HG02571 (cell line): ENCODE measurements around the gene LONRF2.
"Not testable (repeated sequence)": the region's sequence is repeated elsewhere in the genome, so short reads cannot be mapped to it uniquely, and the experiment has no call there.

ENCODE experiments used
- ATAC-seq: cut with Tn5 transposase; IDR thresholded peaks from one replicate; pipeline ENCODE4 v1.9.1; 2021; ENCODE audit warnings: mild to moderate bottlenecking, moderate library complexity; ENCODE audit not compliant: unreplicated experiment

The LONRF2 gene

GRCh38 chr2:100256416-100256815 lies 65.9 kb downstream of the LONRF2 start:
- no peak for ATAC-seq

- ATAC-seq: no peak
These were observed 67.6 kb downstream of the LONRF2 start for GRCh38 chr2:100254646-100255210.

GRCh38 chr2:100253786-100254185 lies 68.5 kb downstream of the LONRF2 start:
- ATAC-seq: no peak

DNA sequence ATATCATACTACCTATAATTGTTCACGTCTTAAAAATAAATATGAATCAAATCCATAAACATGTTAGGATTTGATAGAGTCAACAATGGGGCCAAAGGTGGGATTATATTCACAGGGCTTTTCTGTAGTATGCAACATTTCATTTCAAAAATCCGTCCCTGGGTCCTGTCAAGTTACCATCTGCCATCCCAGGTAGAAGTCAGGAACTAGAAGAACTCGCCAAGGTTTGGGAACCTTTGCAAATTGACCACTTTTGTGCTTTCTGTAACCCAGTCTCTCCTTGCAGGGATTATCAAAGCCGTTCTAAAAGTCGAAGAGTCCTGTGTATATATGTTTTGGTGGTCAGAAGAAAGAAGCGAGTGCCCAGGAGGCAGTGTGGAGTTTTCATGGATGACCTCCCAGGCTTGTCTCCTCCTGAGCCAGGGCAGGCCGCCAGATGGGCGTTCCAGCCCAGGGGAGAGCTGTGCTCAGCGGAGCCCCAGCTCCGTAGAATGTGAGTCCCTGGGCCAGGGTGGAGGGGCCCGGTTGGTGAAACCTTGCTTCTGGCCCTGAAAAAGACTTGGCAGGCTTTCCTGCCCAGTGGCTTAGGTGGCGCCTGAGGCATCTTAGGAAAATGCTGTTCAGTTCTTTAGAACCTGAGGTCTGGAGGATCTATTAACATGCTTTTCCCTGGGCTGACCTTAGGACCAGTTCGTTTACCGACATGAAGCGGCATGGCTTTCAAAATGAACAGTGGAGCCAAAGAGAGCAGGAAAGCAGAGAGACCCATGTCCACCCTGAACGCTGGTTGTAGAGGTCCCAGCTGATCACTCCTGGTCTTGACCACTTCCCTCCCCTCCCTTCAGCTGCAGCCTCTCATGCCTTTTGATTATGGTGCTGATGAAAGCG lies 69.2 kb downstream of the LONRF2 start:
- no peak for ATAC-seq

- no peak for ATAC-seq
These were observed 71.7 kb downstream of the LONRF2 start for GRCh38 chr2:100250645-100251044.

DNA sequence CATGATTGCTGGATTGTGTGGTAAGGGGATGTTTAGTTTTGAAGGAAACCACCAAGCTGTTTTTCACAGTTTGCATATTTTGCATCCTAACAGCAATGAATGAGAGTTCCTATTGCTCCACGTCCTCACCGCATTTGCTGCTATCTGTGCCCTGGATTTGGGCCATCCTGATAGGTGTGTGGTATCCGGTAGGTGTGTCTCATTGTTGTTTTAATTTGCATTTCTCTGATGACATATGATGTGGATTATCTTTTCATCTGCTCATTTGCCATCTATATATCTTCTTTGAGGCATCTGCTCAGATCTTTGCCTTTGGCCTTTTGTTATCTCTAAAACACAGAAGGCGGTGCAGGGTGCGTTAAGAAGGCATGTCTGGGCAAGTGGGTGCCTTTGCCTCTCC lies 73.3 kb downstream of the LONRF2 start:
- no peak for ATAC-seq

GRCh38 chr2:100248556-100248955 lies 73.7 kb downstream of the LONRF2 start:
- ATAC-seq: not testable (repeated sequence)

DNA sequence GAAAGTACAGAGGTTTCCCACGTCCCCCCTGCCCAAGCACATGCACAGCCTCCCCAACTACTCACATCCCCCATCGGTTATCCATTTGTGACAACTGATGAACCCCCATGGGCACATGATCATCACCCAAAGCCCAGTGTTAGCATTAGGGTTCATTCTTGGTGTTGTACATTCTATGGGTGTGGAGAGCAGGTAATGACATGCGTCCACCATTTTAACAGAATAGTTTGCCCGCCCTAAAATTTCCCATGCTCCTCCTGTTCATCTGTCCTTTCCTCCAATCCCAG lies 74.3 kb downstream of the LONRF2 start:
- no peak for ATAC-seq

DNA sequence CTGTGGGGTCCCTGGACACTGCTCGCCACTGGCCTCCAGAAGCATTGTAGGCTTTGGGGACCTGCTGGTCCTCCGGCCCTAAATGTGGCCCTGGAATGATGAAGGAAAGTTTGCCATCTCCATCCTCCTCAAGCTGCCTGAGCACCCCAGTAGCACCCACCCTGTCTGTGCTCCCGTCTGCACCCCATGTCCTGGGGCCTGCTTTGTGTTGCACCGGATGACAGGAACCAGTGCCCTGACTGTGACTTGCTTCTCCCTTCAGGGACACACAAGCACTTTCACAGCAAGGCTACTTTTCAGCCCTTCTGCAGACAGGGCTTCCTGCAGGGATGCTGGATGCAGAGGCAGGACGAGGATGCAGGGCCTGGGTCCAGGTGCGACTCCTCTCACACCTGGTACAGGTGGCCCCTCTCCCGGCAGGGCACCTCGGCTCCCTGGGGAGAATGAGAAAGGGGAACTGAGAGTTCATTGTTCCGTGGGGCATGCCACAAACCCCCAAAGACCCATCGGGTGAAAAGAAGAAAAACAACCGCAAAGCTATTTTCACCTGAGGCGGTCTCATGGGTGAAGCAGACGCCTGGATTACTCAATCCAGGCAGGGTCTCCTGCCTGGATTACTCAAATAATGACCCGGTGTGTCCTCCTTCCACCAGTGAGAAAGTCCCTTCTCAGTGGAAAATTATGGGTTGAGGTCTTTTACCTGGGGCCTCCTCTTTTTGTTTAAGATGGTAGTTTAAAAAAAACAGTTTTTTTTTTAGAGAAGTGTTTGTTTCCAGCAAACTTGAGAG lies 74.9 kb downstream of the LONRF2 start:
- peak; percentile 57 for ATAC-seq

GRCh38 chr2:100246163-100247145 lies 75.8 kb downstream of the LONRF2 start:
- no peak for ATAC-seq

DNA sequence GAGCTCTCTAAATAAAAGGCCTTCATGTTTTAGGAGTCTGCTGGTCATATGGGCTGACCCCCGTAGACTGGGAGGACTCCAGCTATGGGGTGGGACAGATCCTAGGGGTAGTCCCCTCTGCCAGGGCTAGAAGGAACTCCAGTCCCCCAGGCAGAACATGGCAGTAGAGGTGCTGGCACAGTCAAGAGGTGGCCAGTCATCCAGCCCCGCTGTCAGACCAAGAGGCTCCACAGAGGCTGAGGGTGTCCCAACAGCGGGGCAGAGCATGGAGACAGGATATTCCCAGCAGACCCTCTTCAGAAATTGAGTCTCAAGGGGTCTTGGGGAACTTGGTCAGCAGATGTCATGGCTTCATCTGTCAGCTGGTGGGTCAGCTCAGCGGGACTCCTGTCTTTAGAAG lies 76.6 kb downstream of the LONRF2 start:
- no peak for ATAC-seq

DNA sequence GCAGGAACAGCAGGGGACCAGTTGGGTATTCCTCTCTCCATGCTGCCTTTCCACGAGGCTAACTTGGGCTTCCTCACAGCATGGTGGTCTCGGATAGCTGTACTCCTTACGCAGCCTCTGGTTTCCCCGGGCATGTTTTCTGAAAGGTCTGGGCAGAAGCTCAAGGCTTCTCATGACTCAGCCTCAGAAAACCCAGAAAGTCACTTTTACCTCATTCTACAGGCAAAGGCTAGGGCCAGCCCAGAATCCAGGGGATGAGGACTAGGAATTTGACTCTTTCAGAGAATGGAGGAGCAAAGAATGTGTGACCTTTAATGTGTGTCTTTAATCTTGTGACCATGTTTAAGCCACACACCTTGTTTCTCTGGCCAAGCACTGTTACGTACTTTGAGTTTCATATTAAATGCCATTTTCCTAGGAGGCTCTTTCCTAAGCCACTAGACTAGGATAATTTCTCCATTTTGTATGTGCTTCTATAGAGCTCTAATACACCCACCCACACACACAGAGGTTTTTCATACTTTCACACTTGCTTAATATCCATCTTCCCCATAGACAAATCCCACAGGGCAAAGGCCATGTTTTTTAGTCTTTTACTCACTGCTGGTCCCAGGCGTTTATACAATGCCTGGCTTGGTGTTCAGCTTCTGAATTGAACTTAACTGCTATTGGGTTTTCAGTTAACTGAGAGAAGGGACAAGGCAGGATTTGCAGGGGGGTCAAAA lies 77.3 kb downstream of the LONRF2 start:
- ATAC-seq: no peak

DNA sequence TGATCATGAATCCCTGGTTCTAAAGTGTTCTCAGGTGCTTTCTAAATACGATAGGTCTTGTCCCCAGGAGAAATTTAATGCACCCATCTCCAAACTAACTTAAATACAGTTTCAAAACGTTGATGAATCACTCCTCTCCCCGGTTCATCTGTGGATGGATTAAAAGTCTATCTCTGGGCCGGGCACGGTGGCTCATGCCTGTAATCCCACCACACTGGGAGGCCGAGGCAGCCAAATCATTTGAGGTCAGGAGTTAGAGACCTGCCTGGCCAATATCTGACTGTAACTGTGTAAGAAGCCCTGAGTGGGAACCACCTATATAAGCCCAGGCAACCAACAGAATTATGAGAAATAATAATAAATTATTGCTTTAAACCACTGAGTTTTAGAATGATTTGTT lies 78.7 kb downstream of the LONRF2 start:
- ATAC-seq: no peak

DNA sequence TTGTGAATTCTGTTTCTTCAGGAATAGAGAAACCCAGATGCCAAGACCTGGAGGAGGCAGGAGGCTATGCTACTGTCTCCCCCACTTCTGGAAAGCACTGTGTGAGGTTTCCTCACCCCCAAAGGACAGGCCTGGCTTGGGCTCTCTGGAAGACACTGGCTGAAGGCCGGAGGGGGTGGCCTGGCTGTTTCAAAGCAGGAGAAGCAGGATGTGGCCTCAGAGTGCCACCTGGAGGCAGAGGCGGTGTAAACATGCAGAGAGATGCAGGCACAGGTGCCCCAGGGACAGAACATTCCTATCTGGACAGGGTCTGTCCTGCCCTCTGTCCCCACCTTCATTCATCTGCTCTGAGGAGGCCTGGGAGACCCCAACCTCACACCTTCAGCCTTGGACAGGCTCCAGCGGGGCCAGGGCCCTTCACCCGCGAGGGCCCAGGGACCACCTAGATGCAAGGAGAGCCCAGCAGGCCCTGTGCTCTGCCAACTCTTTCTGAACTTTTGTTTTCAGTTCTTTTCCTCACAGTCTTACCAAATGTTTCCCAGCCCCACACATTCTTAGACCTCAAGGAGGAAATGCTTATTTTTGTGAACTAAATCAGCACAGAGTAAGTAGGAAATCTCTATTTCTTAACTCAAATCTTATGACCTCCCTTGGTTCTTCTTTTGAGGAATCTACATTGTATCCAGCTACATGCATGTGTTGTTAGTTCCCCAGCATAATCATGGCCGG lies 79.2 kb downstream of the LONRF2 start:
- no peak for ATAC-seq

GRCh38 chr2:100242476-100242875 lies 79.8 kb downstream of the LONRF2 start:
- ATAC-seq: no peak

DNA sequence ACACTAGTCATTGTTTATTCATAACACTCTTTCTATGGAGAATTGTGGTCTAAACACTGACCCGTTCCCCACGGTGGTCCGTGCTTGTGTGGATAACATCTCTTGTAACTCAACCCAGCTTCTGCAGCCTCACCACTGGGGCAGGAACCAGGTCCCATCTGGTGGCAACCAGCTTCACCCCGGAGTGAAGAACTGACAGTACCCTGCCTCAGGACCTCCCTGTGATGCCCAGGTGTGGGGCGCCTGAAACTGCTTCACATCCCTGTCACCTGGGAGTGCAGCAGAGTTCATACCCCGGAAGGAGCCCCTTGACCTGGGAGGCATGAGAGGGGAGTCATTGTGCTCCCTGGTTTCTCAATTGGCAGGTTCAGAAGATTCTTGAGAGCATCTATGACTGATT lies 81.1 kb downstream of the LONRF2 start:
- no peak for ATAC-seq

DNA sequence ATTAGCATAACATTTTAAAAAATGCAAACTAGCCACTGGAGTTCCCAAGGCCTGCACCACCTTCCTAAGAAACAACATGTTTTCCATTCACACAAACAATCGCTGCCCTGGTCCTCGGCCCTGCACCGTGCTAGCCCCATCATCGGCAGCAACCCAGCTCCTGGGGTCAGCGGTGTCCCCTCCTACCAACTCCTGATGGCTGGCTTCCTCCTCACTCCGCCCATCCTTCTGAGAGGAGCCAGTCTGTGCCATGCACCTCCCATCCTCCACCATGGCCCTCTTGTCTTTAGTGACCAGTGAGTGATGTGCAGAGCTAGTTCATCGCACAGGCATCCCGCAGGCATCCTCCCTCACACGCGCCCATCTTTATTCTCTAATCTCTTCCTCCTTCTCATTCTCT lies 81.9 kb downstream of the LONRF2 start:
- ATAC-seq: no peak

DNA sequence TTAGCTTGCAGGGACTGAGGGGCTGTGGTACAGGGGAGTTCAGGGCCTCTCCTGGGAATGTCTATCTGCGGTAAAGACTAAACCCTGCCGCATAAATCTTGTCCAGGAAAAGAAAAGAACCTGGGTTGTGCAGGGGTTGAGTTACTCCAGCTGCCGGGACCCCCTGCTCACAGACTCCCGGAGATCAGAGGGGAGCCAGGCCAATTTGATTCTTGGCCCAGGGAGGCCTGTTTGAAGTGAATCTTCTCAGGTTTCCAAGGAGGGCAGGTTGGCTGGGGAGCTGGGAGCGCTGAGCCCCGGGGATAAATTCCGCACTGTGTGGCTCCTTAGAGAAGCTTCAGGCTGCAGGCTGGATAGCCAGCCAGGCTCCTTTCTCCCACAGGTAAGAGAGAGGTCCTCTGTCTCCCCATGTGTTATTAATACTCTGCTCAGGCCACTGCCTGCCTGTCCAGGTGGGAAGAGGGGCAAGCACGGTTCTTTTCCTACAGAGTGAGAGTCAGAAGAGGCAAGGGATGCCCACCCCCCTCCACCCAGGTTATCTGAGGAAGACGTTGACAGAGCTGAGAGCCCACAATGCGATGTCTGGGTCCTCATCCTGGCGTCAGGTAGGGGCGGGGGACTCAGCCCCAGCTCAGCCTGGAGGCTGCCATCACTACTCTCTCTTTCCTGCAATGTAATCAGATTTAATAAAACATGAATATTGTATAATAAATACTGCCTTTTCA lies 82.7 kb downstream of the LONRF2 start:
- ATAC-seq: no peak

DNA sequence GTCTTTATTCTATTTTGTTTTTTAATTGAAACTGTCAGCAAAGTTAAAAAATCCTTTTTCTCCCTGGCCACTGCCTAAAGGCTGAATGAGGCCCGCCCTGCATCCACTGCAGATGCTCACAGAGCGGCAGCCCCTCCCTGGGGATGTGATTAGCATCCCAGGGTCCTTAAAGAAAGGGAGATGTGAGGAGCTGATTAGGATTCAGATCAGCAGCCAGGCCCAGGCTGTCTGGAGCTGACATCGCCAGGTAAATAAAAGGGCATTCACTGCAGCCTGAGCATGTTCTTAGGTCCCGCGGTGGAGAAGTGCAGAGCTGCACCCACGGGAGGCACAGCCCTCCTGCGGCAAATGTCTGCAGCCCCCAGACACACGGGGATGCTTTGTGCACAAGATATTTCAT lies 83.8 kb downstream of the LONRF2 start:
- ATAC-seq: no peak
